Uterus (tissue), 2 donors: ENCODE data around the gene CARD14.

Experiments used
- CTCF ChIP-seq, 4 experiments: fragments of 200-600 bp in 2 of 4; fragments of 450-650 bp in 2 of 4; sonication (generic) in 2 of 4; IDR thresholded peaks; one replicate each; pipeline ENCODE4 v1.5.1; 2016 to 2019; ENCODE audit warnings: antibody characterized with exemption in 4 of 4, mild to moderate bottlenecking in 2 of 4, moderate library complexity in 1 of 4
- POLR2A ChIP-seq, 2 donors: fragments of 450-650 bp; IDR thresholded peaks; one replicate each; pipeline ENCODE4 v1.6.1; 2016; ENCODE audit warnings: antibody characterized with exemption in 2 of 2, mild to moderate bottlenecking in 1 of 2, moderate library complexity in 1 of 2

GRCh38 chr17:80146121-80147034 is 23.5 kb upstream of the CARD14 start:
- TF ChIP-seq POLR2A (IDR thresholded peaks at IDR 0.05) (no peak), CTCF (IDR thresholded peaks at IDR 0.05) (no peak)
